Tibial nerve (tissue), 4 donors: ENCODE data around the gene AAMP. TPM values are rescaled to one million over a fixed set of nuclear protein-coding genes. Genes with fewer than 3 reads are reported as not detected.

Experiments
- DNase-seq, 2 donors: peaks; one replicate each; pipeline ENCODE4 v3.0.0-alpha.2; 2019; ENCODE audit warnings: low spot score in 2 of 2
- H3K27ac ChIP-seq, 4 donors: fragments of 200-600 bp; sonication (generic) in 3 of 4; one replicate each; pipeline ENCODE4 v1.5.1; 2017 to 2019; ENCODE audit warnings: mild to moderate bottlenecking in 1 of 4
- H3K27me3 ChIP-seq, 2 donors: fragments of 200-600 bp; sonication (generic) in 1 of 2; one replicate each; pipeline versions ENCODE4 v1.5.1 to v1.6.0; 2017 to 2019
- H3K36me3 ChIP-seq, 3 donors: fragments of 200-600 bp; sonication (generic); one replicate each; pipeline ENCODE4 v1.5.1; 2018 to 2019
- H3K4me1 ChIP-seq, 4 donors: fragments of 200-600 bp; sonication (generic) in 3 of 4; one replicate each; pipeline ENCODE4 v1.5.1; 2017 to 2019
- H3K4me3 ChIP-seq, 4 donors: fragments of 200-600 bp; sonication (generic) in 3 of 4; one replicate each; pipeline ENCODE4 v1.5.1; 2017 to 2019; ENCODE audit warnings: mild to moderate bottlenecking in 1 of 4, moderate library complexity in 1 of 4
- H3K9me3 ChIP-seq, 4 donors: fragments of 200-600 bp; sonication (generic) in 3 of 4; one replicate each; pipeline ENCODE4 v1.5.1; 2017 to 2019
- EP300 ChIP-seq, 2 donors: sonication (generic); formaldehyde crosslinking; IDR thresholded peaks; one replicate each; pipeline ENCODE4 v1.6.1; 2017; ENCODE audit warnings: antibody characterized with exemption in 2 of 2, mild to moderate bottlenecking in 1 of 2
- POLR2A ChIP-seq, 2 donors: fragments of 450-650 bp; IDR thresholded peaks; one replicate each; pipeline ENCODE4 v1.6.1; 2017; ENCODE audit warnings: antibody characterized with exemption in 2 of 2, mild to moderate bottlenecking in 2 of 2, moderate library complexity in 2 of 2
- WGBS, 2 donors: methylation state at CpG; one replicate each; pipeline ENCODE4 v1.1.5; 2018; 5-methylcytosine and 5-hydroxymethylcytosine counted together
- total RNA-seq, 4 donors: library from RNA; depleted of rRNA; stranded (reverse); fragments of >200 nt; gene quantifications; one replicate each; pipeline ENCODE4 v1.1.0, GENCODE V29; 2016
- TF ChIP-seq, protein P1 (sequence below), 5 experiments: fragments of 200-600 bp in 3 of 5; fragments of 450-650 bp in 2 of 5; sonication (generic) in 3 of 5; IDR thresholded peaks; one replicate each; pipeline ENCODE4 v1.5.1; 2016 to 2019; ENCODE audit warnings: antibody characterized with exemption in 5 of 5, mild to moderate bottlenecking in 3 of 5, moderate library complexity in 2 of 5

The AAMP gene
- total RNA-seq, 4 donors from 2014 or later, result 111 to 179 (median 143) TPM

DNA sequence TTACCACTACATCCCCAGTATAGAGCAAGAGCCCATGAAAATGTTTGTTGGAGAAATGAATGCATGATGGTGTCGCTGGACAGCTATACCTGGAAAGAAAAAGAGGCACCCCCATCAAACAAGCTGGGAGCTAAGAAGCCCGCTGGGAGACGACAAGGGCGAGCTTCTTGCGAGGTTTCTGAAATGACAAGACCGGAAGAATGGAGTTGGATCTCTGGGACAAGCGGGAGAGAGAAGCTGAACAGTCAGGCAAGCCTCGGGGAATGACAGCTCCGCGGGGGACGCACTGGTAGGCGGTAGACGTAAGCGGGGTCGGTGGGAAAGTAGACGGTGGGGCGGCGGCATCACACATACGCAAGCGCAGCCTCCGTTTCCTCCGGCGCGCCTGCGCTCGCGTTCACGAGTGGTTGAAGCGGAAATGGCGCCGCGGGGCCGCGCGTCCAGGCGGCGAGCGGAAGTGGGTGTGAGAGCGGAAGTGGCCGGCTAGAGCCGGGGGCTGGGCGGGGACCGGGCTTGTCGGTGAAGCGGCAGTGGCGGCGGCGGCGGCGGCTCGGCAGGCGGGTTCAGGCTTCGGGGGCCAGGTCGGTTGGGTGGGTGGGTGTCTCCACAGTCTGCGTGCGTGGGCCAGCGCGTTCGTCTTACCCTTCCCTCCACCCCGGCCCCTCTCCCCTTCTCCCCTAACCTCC lies 53.1 kb downstream of the AAMP start, which contains the start of gene ARPC2:
TSS of gene ARPC2 (plus strand) at position 516 of the 686 bp plus-strand sequence. CDS start 282 bp downstream, outside the sequence.
- DNase-seq, result peak; percentile 89 to 90
- H3K4me1 ChIP-seq, result peaks cover 0 to 48% (median 35%) of the 10 kb centered on the region in 4 donors
- peak within 1 kb of the TSS; percentile 81 to 99 (median 92) for H3K4me3 ChIP-seq
- no peaks in the 10 kb centered on the region for H3K36me3 ChIP-seq
- TF ChIP-seq POLR2A (IDR thresholded peaks at IDR 0.05) (peak; percentile 81 to 92), EP300 (IDR thresholded peaks at IDR 0.05) (peak; percentile 95 to 98)
- TF ChIP-seq, protein P1, sequence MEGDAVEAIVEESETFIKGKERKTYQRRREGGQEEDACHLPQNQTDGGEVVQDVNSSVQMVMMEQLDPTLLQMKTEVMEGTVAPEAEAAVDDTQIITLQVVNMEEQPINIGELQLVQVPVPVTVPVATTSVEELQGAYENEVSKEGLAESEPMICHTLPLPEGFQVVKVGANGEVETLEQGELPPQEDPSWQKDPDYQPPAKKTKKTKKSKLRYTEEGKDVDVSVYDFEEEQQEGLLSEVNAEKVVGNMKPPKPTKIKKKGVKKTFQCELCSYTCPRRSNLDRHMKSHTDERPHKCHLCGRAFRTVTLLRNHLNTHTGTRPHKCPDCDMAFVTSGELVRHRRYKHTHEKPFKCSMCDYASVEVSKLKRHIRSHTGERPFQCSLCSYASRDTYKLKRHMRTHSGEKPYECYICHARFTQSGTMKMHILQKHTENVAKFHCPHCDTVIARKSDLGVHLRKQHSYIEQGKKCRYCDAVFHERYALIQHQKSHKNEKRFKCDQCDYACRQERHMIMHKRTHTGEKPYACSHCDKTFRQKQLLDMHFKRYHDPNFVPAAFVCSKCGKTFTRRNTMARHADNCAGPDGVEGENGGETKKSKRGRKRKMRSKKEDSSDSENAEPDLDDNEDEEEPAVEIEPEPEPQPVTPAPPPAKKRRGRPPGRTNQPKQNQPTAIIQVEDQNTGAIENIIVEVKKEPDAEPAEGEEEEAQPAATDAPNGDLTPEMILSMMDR (IDR thresholded peaks at IDR 0.05), result peak in 3 of 5 experiments; percentile 10 to 87 (median 83)
- 1% methylated on average over 44 to 60 of the region's 60 CpGs for WGBS, 2 donors
- H3K27ac ChIP-seq, result peak within 1 kb of the TSS; percentile 90 to 99 (median 96)
- no peaks in the 10 kb centered on the region for H3K27me3 ChIP-seq
- no peaks in the 10 kb centered on the region for H3K9me3 ChIP-seq

- TF ChIP-seq POLR2A (IDR thresholded peaks at IDR 0.05) (no peak), EP300 (IDR thresholded peaks at IDR 0.05) (no peak)
- TF ChIP-seq, protein P1 (IDR thresholded peaks at IDR 0.05), result no peak
- Histone ChIP-seq H3K27me3 (no peaks in the 10 kb centered on the region), H3K4me1 (peaks cover 0 to 43% (median 30%) of the 10 kb centered on the region in 4 donors), H3K27ac (peak overlapping the region; percentile 90 to 99 (median 96)), H3K36me3 (no peaks in the 10 kb centered on the region), H3K9me3 (no peaks in the 10 kb centered on the region), H3K4me3 (peak overlapping the region; percentile 81 to 99 (median 92))
- DNase-seq, result no peak
- WGBS, 2 donors, result 30 to 50% methylated on average over 9 of the region's 9 CpGs
Measured at GRCh38 chr2:218216336-218216673, 53.6 kb downstream of the AAMP start.

Other genes with a start within 250 kb of the AAMP start
- not detected for gene RUFY4, start 200.9 kb downstream of the AAMP start, total RNA-seq
- under 1 TPM in 1 of 4 donors, not detected in 3; 0.30 TPM for gene CXCR2, start 144.1 kb downstream of the AAMP start, total RNA-seq
- gene CXCR1, start 103.2 kb downstream of the AAMP start, total RNA-seq, result under 1 TPM in 2 of 4 donors, not detected in 2; 0.21 to 0.66 TPM
- 100 to 1,000 TPM; 193 to 248 (median 222) TPM for gene ARPC2, start 52.9 kb downstream of the AAMP start, total RNA-seq
- gene GPBAR1, start 9.1 kb downstream of the AAMP start, total RNA-seq, result 10 to 100 TPM in 2 of 4 donors, 1 to 10 TPM in 2; 4.6 to 37.8 (median 13.5) TPM
- gene PNKD, start 382 bp upstream of the AAMP start, total RNA-seq, result 10 to 100 TPM; 62.3 to 68.9 (median 63.6) TPM
- gene TMBIM1, start 22.4 kb upstream of the AAMP start, total RNA-seq, result 100 to 1,000 TPM; 183 to 282 (median 202) TPM
- not detected for gene CATIP, start 86.7 kb upstream of the AAMP start, total RNA-seq
- 100 to 1,000 TPM in 1 of 4 donors, 10 to 100 TPM in 3; 19.0 to 213 (median 52.9) TPM for gene SLC11A1, start 112.1 kb upstream of the AAMP start, total RNA-seq
- 100 to 1,000 TPM; 122 to 164 (median 140) TPM for gene CTDSP1, start 129.7 kb upstream of the AAMP start, total RNA-seq
- not detected for gene VIL1, start 149.0 kb upstream of the AAMP start, total RNA-seq